HepG2 (cell line): Measurements from ENCODE around the gene IFI35. TPM values are rescaled to one million over a fixed set of nuclear protein-coding genes. Genes with fewer than 3 reads are reported as not detected.

Experiments used
- MED13 ChIP-seq: sonication (generic); formaldehyde crosslinking; IDR thresholded peaks from 2 replicates; pipeline ENCODE4 v1.5.0; 2020; ENCODE audit warnings: missing genetic modification reagents
- RARA ChIP-seq: IDR thresholded peaks from 2 replicates; pipeline ENCODE4 v1.6.1; 2016; ENCODE audit warnings: missing genetic modification reagents, missing compliant biosample characterization
- ZBTB38 ChIP-seq: sonication (generic); formaldehyde crosslinking; IDR thresholded peaks from 2 replicates; pipeline ENCODE4 v1.5.1; 2020; ENCODE audit warnings: mild to moderate bottlenecking, missing genetic modification reagents
- ZNF101 ChIP-seq: sonication (generic); formaldehyde crosslinking; IDR thresholded peaks from 2 replicates; pipeline ENCODE4 v1.4.0; 2020; ENCODE audit warnings: mild to moderate bottlenecking, low read depth, missing genetic modification reagents, borderline replicate concordance
- polyA plus RNA-seq, 8 experiments: library from polyadenylated mRNA; depleted of rRNA in 3 of 8; stranded (reverse) in 7 of 8; unstranded in 1 of 8; fragments of >200 nt; fragmentation: Illumina TruSeq in 4 of 8; extraction: Trizol in 4 of 8; gene quantifications; 2 replicates each; pipeline versions ENCODE4 v1.2.1 to v1.2.3, GENCODE V29; 2011 to 2016; ENCODE audit warnings: low read depth in 4 of 8, missing spikeins in 1 of 8, mixed read lengths in 1 of 8; ENCODE audit not compliant: insufficient read depth in 1 of 8
- total RNA-seq, 5 experiments: library from RNA; depleted of rRNA; stranded (reverse); fragments of >200 nt; fragmentation: Illumina TruSeq; extraction: Trizol; gene quantifications; 2 replicates each; pipeline ENCODE4 v1.2.3, GENCODE V29; 2016; ENCODE audit warnings: low read depth in 1 of 5
- TF ChIP-seq, protein P1 (sequence below): sonication (generic); formaldehyde crosslinking; IDR thresholded peaks from 2 replicates; pipeline ENCODE4 v1.8.1; 2022; ENCODE audit warnings: mild to moderate bottlenecking, missing genetic modification reagents
- TF ChIP-seq, protein P2 (sequence below): sonication (generic); formaldehyde crosslinking; conservative IDR thresholded peaks from 2 replicates; pipeline ENCODE4 v1.4.0; 2020; ENCODE audit warnings: missing genetic modification reagents
- TF ChIP-seq, protein P3 (sequence below): sonication (generic); formaldehyde crosslinking; IDR thresholded peaks from 2 replicates; pipeline ENCODE4 v1.9.0; 2021; ENCODE audit warnings: mild to moderate bottlenecking, missing genetic modification reagents
- TF ChIP-seq, protein P4 (sequence below): sonication (generic); formaldehyde crosslinking; IDR thresholded peaks from 2 replicates; pipeline ENCODE4 v1.8.0; 2022; ENCODE audit warnings: mild to moderate bottlenecking, missing genetic modification reagents
- TF ChIP-seq, protein P5 (sequence below): sonication (generic); formaldehyde crosslinking; IDR thresholded peaks from 2 replicates; pipeline ENCODE4 v1.4.0; 2020; ENCODE audit warnings: missing genetic modification reagents
- TF ChIP-seq, protein P6 (sequence below): sonication (generic); formaldehyde crosslinking; IDR thresholded peaks from 2 replicates; pipeline ENCODE4 v1.9.0; 2021; ENCODE audit warnings: missing genetic modification reagents, mild to moderate bottlenecking, borderline replicate concordance

IFI35 gene
- total and polyA plus RNA-seq, 2 of the 13 experiments (the other 11 are each of a cell fraction or from before 2014, with no cell fraction given), result 28.9 to 38.1 TPM

DNA sequence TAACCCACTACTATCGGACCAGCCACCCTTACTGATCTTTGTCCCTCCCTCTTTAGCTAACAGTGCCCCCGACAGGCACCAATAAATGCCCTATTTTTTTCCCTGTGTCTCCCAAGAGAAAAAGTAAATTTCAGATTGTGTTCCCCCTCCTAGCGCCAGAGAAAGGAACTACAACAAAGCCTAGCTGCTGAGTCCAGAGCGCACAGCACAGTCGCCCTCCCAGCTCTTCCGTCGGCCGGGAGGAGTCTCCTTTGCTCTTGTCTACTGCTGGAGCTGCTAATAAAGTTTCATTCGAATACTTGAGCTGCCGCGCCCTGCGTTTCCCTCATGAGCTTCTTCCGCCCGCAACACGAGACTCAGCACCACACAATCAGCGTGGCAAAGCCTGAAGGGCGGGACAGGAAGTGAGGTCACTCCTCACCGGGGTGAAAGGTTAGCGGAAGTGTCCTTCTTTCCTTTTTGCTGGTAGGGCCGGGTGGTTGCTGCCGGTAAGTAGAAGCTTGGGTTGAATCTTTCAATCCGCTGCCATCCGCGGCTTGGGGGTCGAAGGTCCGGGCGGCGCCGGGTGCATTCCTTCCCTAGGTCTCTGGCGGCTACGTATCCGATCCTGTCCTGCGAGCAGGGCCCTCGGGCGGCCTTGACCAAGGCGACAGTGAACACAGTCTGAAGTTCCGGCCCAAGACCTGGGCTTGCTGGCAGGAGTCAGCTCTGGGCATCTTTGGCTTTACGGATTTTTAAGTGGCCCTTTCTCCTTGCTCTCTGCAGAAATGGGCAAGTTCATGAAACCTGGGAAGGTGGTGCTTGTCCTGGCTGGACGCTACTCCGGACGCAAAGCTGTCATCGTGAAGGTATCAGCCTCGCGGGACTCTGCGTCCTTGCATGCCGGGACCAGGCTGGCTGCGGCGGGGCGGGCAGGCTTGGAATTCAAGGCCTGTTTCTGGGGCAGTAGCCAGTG, 8.3 kb upstream of the IFI35 start, which contains the start of gene RPL27 (continued):
- TF ChIP-seq, protein P1, sequence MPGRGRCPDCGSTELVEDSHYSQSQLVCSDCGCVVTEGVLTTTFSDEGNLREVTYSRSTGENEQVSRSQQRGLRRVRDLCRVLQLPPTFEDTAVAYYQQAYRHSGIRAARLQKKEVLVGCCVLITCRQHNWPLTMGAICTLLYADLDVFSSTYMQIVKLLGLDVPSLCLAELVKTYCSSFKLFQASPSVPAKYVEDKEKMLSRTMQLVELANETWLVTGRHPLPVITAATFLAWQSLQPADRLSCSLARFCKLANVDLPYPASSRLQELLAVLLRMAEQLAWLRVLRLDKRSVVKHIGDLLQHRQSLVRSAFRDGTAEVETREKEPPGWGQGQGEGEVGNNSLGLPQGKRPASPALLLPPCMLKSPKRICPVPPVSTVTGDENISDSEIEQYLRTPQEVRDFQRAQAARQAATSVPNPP (CRISPR knock-in tag), result peak; percentile 96; the same call in 1 of the 2 replicates
- TF ChIP-seq RARA (CRISPR knock-in tag), result peak; percentile 70
- TF ChIP-seq, protein P2, sequence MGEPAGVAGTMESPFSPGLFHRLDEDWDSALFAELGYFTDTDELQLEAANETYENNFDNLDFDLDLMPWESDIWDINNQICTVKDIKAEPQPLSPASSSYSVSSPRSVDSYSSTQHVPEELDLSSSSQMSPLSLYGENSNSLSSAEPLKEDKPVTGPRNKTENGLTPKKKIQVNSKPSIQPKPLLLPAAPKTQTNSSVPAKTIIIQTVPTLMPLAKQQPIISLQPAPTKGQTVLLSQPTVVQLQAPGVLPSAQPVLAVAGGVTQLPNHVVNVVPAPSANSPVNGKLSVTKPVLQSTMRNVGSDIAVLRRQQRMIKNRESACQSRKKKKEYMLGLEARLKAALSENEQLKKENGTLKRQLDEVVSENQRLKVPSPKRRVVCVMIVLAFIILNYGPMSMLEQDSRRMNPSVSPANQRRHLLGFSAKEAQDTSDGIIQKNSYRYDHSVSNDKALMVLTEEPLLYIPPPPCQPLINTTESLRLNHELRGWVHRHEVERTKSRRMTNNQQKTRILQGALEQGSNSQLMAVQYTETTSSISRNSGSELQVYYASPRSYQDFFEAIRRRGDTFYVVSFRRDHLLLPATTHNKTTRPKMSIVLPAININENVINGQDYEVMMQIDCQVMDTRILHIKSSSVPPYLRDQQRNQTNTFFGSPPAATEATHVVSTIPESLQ (CRISPR knock-in tag), result 0 out of 2 replicates have a peak, but pooled peaks have one; percentile 83
- TF ChIP-seq, protein P3, sequence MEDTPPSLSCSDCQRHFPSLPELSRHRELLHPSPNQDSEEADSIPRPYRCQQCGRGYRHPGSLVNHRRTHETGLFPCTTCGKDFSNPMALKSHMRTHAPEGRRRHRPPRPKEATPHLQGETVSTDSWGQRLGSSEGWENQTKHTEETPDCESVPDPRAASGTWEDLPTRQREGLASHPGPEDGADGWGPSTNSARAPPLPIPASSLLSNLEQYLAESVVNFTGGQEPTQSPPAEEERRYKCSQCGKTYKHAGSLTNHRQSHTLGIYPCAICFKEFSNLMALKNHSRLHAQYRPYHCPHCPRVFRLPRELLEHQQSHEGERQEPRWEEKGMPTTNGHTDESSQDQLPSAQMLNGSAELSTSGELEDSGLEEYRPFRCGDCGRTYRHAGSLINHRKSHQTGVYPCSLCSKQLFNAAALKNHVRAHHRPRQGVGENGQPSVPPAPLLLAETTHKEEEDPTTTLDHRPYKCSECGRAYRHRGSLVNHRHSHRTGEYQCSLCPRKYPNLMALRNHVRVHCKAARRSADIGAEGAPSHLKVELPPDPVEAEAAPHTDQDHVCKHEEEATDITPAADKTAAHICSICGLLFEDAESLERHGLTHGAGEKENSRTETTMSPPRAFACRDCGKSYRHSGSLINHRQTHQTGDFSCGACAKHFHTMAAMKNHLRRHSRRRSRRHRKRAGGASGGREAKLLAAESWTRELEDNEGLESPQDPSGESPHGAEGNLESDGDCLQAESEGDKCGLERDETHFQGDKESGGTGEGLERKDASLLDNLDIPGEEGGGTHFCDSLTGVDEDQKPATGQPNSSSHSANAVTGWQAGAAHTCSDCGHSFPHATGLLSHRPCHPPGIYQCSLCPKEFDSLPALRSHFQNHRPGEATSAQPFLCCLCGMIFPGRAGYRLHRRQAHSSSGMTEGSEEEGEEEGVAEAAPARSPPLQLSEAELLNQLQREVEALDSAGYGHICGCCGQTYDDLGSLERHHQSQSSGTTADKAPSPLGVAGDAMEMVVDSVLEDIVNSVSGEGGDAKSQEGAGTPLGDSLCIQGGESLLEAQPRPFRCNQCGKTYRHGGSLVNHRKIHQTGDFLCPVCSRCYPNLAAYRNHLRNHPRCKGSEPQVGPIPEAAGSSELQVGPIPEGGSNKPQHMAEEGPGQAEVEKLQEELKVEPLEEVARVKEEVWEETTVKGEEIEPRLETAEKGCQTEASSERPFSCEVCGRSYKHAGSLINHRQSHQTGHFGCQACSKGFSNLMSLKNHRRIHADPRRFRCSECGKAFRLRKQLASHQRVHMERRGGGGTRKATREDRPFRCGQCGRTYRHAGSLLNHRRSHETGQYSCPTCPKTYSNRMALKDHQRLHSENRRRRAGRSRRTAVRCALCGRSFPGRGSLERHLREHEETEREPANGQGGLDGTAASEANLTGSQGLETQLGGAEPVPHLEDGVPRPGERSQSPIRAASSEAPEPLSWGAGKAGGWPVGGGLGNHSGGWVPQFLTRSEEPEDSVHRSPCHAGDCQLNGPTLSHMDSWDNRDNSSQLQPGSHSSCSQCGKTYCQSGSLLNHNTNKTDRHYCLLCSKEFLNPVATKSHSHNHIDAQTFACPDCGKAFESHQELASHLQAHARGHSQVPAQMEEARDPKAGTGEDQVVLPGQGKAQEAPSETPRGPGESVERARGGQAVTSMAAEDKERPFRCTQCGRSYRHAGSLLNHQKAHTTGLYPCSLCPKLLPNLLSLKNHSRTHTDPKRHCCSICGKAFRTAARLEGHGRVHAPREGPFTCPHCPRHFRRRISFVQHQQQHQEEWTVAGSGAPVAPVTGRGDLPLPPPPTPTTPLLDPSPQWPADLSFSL (CRISPR knock-in tag), result peak; percentile 64; the same call in 1 of the 2 replicates
- TF ChIP-seq, protein P4, sequence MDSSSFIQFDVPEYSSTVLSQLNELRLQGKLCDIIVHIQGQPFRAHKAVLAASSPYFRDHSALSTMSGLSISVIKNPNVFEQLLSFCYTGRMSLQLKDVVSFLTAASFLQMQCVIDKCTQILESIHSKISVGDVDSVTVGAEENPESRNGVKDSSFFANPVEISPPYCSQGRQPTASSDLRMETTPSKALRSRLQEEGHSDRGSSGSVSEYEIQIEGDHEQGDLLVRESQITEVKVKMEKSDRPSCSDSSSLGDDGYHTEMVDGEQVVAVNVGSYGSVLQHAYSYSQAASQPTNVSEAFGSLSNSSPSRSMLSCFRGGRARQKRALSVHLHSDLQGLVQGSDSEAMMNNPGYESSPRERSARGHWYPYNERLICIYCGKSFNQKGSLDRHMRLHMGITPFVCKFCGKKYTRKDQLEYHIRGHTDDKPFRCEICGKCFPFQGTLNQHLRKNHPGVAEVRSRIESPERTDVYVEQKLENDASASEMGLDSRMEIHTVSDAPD (CRISPR knock-in tag), result peak; percentile 89; the same call in 1 of the 2 replicates
- TF ChIP-seq ZBTB38 (CRISPR knock-in tag), result peak; percentile 95
- TF ChIP-seq, protein P5, sequence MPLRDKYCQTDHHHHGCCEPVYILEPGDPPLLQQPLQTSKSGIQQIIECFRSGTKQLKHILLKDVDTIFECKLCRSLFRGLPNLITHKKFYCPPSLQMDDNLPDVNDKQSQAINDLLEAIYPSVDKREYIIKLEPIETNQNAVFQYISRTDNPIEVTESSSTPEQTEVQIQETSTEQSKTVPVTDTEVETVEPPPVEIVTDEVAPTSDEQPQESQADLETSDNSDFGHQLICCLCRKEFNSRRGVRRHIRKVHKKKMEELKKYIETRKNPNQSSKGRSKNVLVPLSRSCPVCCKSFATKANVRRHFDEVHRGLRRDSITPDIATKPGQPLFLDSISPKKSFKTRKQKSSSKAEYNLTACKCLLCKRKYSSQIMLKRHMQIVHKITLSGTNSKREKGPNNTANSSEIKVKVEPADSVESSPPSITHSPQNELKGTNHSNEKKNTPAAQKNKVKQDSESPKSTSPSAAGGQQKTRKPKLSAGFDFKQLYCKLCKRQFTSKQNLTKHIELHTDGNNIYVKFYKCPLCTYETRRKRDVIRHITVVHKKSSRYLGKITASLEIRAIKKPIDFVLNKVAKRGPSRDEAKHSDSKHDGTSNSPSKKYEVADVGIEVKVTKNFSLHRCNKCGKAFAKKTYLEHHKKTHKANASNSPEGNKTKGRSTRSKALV (CRISPR knock-in tag), result peak; percentile 85
- TF ChIP-seq, protein P6, sequence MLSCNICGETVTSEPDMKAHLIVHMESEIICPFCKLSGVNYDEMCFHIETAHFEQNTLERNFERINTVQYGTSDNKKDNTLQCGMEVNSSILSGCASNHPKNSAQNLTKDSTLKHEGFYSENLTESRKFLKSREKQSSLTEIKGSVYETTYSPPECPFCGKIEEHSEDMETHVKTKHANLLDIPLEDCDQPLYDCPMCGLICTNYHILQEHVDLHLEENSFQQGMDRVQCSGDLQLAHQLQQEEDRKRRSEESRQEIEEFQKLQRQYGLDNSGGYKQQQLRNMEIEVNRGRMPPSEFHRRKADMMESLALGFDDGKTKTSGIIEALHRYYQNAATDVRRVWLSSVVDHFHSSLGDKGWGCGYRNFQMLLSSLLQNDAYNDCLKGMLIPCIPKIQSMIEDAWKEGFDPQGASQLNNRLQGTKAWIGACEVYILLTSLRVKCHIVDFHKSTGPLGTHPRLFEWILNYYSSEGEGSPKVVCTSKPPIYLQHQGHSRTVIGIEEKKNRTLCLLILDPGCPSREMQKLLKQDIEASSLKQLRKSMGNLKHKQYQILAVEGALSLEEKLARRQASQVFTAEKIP, result no peak
- no peak for TF ChIP-seq MED13
- peak; percentile 64; the same call in 1 of the 2 replicates for TF ChIP-seq ZNF101
